IPS-20b (cell line): ENCODE measurements around the gene FAM184B.

Source experiments
- H3K27ac ChIP-seq: one replicate; pipeline ENCODE4 v1.5.1; 2013; ENCODE audit warnings: low read length
- H3K27me3 ChIP-seq: 2 replicates; pipeline ENCODE4 v1.6.1; 2013; ENCODE audit warnings: mild to moderate bottlenecking, low read length, inconsistent platforms; ENCODE audit not compliant: insufficient read depth
- H3K36me3 ChIP-seq: 2 replicates; pipeline ENCODE4 v1.6.1; 2013; ENCODE audit warnings: low read depth, mild to moderate bottlenecking, inconsistent platforms, low read length, moderate library complexity; ENCODE audit not compliant: insufficient read depth
- H3K4me1 ChIP-seq: 2 replicates; pipeline ENCODE4 v1.6.1; 2013; ENCODE audit warnings: mild to moderate bottlenecking, control low read depth, inconsistent platforms, low read length, moderate library complexity; ENCODE audit not compliant: insufficient read depth
- H3K4me3 ChIP-seq: 2 replicates; pipeline ENCODE4 v1.5.1; 2013; ENCODE audit warnings: mild to moderate bottlenecking, low read length, inconsistent platforms
- H3K9ac ChIP-seq: 2 replicates; pipeline ENCODE4 v1.6.1; 2013; ENCODE audit warnings: low read depth, mild to moderate bottlenecking, inconsistent platforms, low read length, moderate library complexity
- H3K9me3 ChIP-seq: 2 replicates; pipeline ENCODE4 v1.6.1; 2013; ENCODE audit warnings: mild to moderate bottlenecking, low read depth, low read length, inconsistent platforms; ENCODE audit not compliant: insufficient read depth

FAM184B gene

DNA sequence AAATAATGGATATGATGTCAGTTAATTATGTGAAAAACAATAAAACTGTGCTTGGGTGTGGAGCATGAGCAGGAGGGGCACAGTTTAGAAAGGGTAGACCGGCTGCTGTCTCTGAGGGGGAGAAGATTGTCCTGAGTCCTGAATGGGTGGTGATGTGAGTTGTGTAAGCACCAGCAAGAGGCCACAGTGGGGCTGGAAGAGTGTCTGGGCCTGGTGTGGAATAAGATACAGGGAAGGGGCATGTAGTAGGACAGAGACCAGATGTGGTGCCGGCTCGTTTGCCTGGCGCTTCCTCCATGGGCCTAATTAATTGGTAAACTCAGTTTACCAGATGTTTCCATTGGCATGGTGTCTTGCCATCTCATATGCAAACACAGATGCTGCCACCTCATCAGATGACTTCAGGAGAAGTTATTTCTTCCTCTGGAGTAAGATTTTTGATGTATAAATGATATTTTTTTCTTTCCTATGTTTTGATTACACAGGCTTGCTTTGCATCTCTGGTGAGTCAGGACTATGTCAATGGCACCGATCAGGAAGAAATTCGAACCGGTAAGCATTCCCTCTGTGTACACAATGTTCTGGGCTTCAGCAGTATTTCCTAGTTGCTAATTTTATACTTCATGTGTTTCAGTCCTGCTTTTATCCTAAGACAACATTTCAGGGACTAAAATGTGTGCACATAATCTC, 161.9 kb downstream of the FAM184B start:
- H3K36me3 ChIP-seq, result peaks cover 80% of the 10 kb centered on the region
- no peak overlapping the region for H3K4me3 ChIP-seq
- H3K4me1 ChIP-seq, result no peaks in the 10 kb centered on the region
- no peak overlapping the region for H3K9ac ChIP-seq
- H3K27me3 ChIP-seq, result no peaks in the 10 kb centered on the region
- no peaks in the 10 kb centered on the region for H3K9me3 ChIP-seq
- H3K27ac ChIP-seq, result no peak overlapping the region

DNA sequence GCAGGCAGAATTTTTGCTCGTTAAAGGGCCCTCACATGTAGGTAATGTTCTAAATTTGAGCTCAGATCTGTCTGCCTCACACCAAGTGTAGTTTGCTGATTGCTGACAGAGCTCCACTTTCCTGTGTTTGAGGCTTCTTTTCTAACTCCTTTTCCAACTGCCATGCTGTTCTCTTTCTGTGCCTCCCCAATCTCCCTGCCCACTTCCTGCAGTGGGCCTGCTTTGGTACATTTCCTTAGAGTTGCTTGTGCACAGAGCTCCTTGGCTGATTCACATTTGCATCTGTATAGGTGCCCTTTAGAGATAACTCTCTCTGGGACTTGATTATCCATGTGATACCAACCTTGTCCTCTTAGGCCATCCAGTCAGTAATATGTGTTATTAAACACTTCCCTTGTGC, 162.5 kb downstream of the FAM184B start:
- Histone ChIP-seq H3K4me3 (no peak overlapping the region), H3K9ac (no peak overlapping the region), H3K36me3 (peaks cover 73% of the 10 kb centered on the region), H3K27ac (no peak overlapping the region), H3K9me3 (no peaks in the 10 kb centered on the region), H3K4me1 (no peaks in the 10 kb centered on the region), H3K27me3 (no peaks in the 10 kb centered on the region)

DNA sequence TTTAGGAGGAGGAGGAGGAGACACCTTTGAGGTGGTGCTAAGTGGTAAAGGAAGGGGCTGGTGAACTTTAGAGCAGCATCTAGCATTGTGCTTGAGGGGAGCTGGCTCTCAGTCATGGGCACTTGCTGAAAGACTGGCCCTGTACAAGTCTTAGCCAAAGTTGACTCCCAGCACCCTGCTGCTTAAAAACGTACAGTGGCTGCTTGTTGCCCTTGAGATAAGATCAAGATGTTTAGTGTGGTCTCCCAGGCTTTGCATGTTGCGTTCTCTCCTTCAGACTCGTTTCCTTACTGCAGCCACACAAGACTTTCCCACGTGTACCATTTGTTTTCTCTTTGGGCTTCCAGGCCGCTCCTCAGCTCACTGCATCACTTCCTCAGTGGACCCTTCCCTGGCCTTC, 165.1 kb downstream of the FAM184B start:
- Histone ChIP-seq H3K4me1 (no peaks in the 10 kb centered on the region), H3K9ac (peak overlapping the region; percentile 11; the same call in 1 of the 2 replicates), H3K27ac (no peak overlapping the region), H3K27me3 (no peaks in the 10 kb centered on the region), H3K36me3 (peaks cover 47% of the 10 kb centered on the region), H3K4me3 (peak overlapping the region; percentile 44; the same call in 1 of the 2 replicates), H3K9me3 (no peaks in the 10 kb centered on the region)

DNA sequence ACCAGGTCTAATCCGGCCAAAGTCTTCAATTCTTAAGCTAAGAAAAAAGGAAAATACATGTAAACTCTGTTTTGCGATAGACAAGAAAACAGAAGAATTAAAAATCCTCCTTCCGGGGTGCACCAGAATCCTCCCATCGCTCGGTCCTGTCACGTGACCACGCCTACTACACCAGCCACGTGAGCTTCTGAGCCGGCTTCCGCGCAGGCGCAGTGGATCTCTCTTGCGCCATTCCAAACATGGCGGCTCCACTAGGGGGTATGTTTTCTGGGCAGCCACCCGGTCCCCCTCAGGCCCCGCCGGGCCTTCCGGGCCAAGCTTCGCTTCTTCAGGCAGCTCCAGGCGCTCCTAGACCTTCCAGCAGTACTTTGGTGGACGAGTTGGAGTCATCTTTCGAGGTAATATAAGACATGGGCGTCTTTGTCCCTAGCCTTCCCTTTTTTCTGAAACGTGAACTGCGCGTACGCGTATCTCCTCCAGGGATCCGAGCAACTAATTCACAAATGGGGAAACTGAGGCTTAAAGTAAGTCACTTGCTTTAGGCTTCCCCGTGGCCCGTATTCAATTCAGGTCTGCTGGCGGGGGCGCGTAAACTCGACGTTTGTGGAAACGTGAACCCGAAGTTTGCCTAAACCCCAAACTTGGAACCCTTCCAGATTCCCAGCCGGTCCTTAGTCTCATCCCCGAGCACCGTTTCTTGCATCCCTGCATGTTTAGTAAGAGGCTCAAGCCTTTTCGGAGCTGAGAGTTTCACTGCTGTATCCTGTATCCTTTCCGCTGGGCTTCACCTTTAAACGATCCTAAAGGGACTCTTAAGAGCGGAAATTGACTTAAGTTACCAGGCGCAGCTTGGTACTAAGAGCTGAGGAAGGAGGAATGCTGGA, 166.8 kb downstream of the FAM184B start, which contains the start of gene MED28:
Gene MED28 (plus strand): TSS at position 226 of the 884 bp plus-strand sequence. CDS start 14 bp downstream, at position 240.
- Histone ChIP-seq H3K4me1 (no peaks in the 10 kb centered on the region), H3K4me3 (peak within 1 kb of the TSS; percentile 94)

DNA sequence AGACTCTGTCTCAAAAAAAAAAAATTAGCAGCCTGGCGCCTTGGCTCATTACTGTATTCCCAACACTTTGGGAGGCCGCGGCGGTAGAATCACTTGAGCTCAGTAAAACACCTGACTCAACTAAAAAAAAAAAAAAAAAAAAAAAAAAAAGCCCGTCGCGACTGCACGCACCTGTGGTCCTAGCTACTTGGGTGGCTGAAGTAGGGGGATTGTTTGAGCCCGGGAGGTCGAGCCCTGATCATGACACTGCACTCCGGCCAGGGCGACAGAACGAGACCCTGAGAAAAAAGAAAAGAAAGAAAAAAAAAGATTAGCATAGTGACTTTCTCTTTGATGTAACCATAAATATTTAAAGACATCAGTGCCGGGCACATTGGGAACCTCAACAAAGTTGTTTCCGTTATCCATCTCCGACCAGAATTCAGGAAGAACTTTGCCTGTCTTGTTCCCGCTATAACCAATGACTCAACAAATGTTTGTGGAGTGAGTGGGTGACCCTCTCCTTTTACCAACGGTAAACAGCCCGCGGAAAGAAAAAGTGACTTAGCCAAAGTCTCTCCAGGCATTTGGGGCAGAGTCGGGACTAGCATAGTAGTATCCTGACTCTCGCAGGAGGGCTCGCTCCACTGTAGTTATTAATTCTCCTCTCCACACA, 167.5 kb downstream of the FAM184B start:
- H3K36me3 ChIP-seq, result peaks cover 23% of the 10 kb centered on the region
- no peaks in the 10 kb centered on the region for H3K27me3 ChIP-seq
- H3K4me1 ChIP-seq, result no peaks in the 10 kb centered on the region
- H3K9me3 ChIP-seq, result no peaks in the 10 kb centered on the region
- peak overlapping the region; percentile 99; the same call in 1 of the 2 replicates for H3K9ac ChIP-seq
- peak overlapping the region; percentile 94 for H3K4me3 ChIP-seq
- H3K27ac ChIP-seq, result peak overlapping the region; percentile 80

More for the DNA sequence above, 166.8 kb downstream of the FAM184B start, which contains the start of gene MED28:
- H3K36me3 ChIP-seq, result peaks cover 31% of the 10 kb centered on the region
- no peaks in the 10 kb centered on the region for H3K27me3 ChIP-seq
- peak within 1 kb of the TSS; percentile 99 for H3K9ac ChIP-seq
- H3K9me3 ChIP-seq, result no peaks in the 10 kb centered on the region
- H3K27ac ChIP-seq, result peak within 1 kb of the TSS; percentile 80

DNA sequence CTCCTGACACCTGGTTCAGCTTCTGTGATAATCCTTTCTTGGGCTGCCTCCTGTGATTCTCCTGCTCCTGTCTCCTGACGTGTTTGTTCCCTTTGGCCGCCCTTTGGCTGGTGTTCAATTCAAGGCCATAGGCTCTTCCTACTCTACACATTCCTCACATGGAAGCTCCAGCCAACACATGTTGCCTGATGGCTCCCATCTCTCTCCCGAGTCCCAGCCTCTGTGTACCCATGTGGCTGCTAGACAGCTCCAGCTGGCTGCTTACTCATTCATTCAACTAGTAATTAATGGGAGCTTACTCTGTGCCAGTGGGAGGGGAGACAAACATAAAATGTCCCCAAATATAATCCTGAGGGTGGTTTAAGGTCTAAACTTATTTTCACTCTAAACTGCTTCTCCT, 176.2 kb downstream of the FAM184B start:
- H3K9ac ChIP-seq, result no peak overlapping the region
- no peak overlapping the region for H3K27ac ChIP-seq
- H3K36me3 ChIP-seq, result peaks cover 57% of the 10 kb centered on the region
- H3K9me3 ChIP-seq, result no peaks in the 10 kb centered on the region
- no peaks in the 10 kb centered on the region for H3K27me3 ChIP-seq
- H3K4me1 ChIP-seq, result no peaks in the 10 kb centered on the region
- no peak overlapping the region for H3K4me3 ChIP-seq

DNA sequence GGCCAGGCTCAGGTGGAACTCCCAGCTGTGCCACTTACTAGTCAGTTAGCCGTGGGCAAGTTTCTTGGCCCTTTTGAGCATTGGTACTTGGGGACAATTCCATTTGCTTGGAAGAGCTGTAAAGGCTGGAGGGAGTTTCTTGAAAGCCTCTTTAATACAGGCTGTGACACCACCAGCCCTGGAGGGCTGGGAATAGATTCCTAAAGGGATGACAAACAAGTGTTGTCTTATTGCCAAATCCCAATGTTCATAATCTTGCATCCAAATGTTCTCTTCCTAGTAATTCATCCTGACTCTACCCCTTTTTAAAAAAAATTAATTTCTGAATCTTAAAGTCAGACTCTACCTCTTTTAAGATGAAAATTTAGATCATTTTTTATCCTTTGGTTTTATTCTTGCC, 181.6 kb downstream of the FAM184B start:
- Histone ChIP-seq H3K36me3 (peaks cover 66% of the 10 kb centered on the region), H3K27me3 (no peaks in the 10 kb centered on the region), H3K9me3 (no peaks in the 10 kb centered on the region), H3K9ac (no peak overlapping the region), H3K27ac (no peak overlapping the region), H3K4me3 (no peak overlapping the region), H3K4me1 (no peaks in the 10 kb centered on the region)

DNA sequence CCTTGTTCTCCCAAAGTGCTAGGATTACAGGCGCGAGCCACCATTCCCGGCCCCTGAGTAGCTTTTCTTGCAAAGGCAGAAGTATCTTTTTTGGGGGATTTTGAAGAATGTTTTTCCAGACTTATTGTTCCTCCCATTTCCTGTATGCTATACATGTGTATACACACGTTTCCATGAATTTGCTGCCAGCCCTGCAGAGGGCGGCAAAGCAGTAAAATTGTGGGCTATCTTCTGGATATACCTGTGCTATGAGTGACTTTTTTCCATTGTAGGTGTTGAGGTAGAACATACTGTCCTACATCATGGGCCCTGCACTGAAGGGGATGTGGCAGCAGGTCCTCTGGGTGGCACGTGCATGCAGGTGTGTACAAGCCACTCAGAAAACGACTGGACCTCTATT, 183.9 kb downstream of the FAM184B start:
- H3K9me3 ChIP-seq, result no peaks in the 10 kb centered on the region
- H3K36me3 ChIP-seq, result peaks cover 80% of the 10 kb centered on the region
- no peaks in the 10 kb centered on the region for H3K4me1 ChIP-seq
- H3K27ac ChIP-seq, result no peak overlapping the region
- no peak overlapping the region for H3K4me3 ChIP-seq
- no peak overlapping the region for H3K9ac ChIP-seq
- no peaks in the 10 kb centered on the region for H3K27me3 ChIP-seq

DNA sequence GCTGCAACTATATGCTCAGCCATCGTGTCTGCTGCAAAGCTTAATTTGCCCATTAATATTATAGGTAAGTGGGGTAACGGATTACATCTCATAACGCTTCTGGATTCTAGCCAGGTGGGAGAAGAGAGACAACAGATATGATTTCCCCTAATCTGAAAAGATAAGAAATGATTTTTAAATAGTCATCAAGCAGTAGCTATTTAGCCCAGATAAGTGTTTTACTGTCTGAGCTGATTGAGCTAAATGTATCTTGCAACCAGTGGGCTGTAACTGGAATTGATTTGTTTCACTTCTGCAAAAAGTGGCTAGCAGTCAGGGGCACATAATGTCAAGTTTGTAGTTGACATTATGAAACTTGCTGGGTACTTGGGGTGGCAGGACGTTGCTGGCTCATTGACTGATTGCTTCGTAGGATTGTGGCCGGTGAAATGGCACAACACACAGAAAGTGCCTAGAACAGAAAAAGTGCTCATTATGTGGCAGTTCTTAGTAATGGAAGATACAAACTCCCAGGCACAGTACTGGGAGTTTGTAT, 185.9 kb downstream of the FAM184B start:
- Histone ChIP-seq H3K27ac (no peak overlapping the region), H3K4me1 (no peaks in the 10 kb centered on the region)

DNA sequence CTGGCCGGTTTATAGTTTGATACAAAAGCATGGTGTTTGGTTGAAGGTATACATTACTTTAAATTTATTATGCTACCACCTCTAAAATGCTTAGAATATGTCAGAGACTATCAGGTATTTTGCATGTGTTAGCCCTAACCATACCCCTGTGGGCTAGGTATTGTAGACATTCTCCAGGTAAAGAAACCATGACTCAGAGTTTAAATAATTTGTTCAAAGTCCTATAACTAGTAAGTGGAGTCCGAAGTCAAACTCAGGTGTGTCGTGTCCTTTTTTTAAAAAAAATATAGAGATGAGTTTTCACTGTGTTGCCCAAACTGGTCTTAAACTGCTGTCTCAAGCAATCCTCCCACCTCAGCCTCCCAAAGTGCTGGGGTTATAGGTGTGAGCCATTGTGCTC, 192.1 kb downstream of the FAM184B start:
- no peak overlapping the region for H3K27ac ChIP-seq
- H3K27me3 ChIP-seq, result no peaks in the 10 kb centered on the region
- H3K9ac ChIP-seq, result no peak overlapping the region
- no peak overlapping the region for H3K4me3 ChIP-seq
- no peaks in the 10 kb centered on the region for H3K4me1 ChIP-seq
- H3K9me3 ChIP-seq, result no peaks in the 10 kb centered on the region
- peaks cover 88% of the 10 kb centered on the region for H3K36me3 ChIP-seq

More for the DNA sequence above, 185.9 kb downstream of the FAM184B start:
- Histone ChIP-seq H3K9me3 (no peaks in the 10 kb centered on the region), H3K4me3 (no peak overlapping the region), H3K27me3 (no peaks in the 10 kb centered on the region), H3K36me3 (peaks cover 80% of the 10 kb centered on the region), H3K9ac (no peak overlapping the region)

DNA sequence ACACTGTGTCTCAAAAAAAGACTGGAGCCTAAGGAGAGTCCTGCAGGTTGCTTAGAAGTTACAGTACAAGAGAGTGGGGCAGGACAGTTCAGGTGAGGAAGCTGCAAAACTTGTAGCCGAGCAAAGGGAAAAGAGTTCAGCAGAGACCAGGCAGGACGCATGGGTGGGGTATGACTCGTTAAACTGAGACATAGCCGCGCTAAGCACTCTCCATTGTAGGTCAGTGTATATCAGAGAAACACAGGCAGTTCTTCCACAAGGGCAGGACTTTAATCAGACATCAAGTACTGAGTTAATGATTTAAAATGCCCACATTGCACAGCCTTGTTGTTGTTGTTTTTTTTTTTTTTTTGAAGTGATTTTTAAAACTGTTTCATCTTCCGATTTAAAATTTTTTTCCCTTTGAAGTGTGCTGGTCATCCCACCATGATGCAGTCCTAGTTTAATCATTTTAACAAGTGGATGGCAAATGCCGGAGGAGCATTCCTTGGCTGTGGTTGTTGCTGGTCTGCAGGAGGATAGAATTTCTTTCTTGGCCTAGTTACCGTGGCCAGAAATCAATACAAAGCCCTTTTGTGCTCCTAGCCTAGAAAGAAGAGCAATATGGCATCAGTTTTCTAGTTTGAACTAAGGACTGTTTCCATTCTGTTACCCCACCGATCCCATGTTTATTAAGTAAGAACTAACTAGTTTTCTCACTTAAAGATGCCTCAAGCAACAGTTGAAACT, 194.2 kb downstream of the FAM184B start:
- H3K9me3 ChIP-seq, result no peaks in the 10 kb centered on the region
- peaks cover 3% of the 10 kb centered on the region; the same call in 1 of the 2 replicates for H3K4me1 ChIP-seq
- H3K4me3 ChIP-seq, result no peak overlapping the region
- no peak overlapping the region for H3K27ac ChIP-seq
- no peak overlapping the region for H3K9ac ChIP-seq
- H3K36me3 ChIP-seq, result peaks cover 90% of the 10 kb centered on the region
- H3K27me3 ChIP-seq, result no peaks in the 10 kb centered on the region
